C4-2B (cell line): ENCODE measurements around the gene RIPOR3.

Experiments used
- H3K27ac ChIP-seq: fragments of 450-650 bp; 2 replicates; pipeline ENCODE4 v1.5.1; 2017
- ZFX ChIP-seq: fragments of 450-650 bp; IDR thresholded peaks from 2 replicates; pipeline ENCODE4 v1.6.1; 2017
- TF ChIP-seq, protein P1 (sequence below): fragments of 450-650 bp; conservative IDR thresholded peaks from 2 replicates; pipeline ENCODE4 v1.5.1; 2017; ENCODE audit warnings: mild to moderate bottlenecking

The RIPOR3 gene, protein sequence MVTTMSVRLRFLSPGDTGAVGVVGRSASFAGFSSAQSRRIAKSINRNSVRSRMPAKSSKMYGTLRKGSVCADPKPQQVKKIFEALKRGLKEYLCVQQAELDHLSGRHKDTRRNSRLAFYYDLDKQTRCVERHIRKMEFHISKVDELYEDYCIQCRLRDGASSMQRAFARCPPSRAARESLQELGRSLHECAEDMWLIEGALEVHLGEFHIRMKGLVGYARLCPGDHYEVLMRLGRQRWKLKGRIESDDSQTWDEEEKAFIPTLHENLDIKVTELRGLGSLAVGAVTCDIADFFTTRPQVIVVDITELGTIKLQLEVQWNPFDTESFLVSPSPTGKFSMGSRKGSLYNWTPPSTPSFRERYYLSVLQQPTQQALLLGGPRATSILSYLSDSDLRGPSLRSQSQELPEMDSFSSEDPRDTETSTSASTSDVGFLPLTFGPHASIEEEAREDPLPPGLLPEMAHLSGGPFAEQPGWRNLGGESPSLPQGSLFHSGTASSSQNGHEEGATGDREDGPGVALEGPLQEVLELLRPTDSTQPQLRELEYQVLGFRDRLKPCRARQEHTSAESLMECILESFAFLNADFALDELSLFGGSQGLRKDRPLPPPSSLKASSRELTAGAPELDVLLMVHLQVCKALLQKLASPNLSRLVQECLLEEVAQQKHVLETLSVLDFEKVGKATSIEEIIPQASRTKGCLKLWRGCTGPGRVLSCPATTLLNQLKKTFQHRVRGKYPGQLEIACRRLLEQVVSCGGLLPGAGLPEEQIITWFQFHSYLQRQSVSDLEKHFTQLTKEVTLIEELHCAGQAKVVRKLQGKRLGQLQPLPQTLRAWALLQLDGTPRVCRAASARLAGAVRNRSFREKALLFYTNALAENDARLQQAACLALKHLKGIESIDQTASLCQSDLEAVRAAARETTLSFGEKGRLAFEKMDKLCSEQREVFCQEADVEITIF

DNA sequence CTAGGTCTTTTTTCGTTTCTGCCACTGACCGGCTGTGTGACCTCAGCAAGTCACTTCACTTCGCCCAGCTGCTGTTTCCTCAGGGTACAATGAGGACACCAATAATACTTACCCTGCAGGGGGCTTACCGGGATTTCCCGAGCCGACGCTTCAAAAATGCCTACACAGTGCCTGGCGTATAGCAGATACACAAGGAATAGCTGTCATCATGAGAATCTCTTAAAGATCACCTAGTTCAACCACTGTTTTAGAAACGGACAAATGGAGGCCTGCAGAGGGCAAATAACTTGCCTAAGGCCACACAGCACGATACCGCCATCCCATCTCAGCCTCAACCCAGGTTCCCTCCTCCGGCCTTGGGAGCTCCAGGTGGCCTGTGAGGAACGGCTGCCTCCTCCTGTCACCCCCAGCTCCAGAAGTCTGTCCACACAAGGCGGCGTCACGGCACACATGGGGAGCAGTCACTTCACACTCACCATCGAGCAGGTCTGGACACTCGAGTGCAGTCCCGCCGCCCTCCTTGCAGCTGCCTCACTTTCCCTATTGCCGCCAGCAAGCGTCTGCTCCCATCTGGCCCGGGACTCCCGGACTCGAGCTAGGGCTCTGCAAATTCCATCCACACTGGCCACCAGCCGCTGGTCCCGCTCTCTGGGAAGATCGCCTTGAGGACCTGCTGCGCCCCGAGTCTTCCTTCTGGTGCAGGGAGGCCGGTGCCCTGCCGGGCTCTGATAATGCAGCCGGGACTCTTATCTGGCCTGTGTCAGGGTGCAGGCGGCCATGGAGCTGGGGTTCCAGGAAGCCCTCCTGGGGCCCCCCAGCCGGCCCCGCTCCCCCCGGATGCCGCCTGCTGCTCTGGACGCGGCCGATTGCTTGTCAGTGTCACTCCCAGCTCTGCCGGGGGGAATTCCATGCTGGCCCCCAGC is at the start of gene RIPOR3:
Gene RIPOR3 (minus strand): TSS at position 893 of the 923 bp plus-strand sequence. CDS start 414 bp downstream, at position 479.
- TF ChIP-seq, protein P1, sequence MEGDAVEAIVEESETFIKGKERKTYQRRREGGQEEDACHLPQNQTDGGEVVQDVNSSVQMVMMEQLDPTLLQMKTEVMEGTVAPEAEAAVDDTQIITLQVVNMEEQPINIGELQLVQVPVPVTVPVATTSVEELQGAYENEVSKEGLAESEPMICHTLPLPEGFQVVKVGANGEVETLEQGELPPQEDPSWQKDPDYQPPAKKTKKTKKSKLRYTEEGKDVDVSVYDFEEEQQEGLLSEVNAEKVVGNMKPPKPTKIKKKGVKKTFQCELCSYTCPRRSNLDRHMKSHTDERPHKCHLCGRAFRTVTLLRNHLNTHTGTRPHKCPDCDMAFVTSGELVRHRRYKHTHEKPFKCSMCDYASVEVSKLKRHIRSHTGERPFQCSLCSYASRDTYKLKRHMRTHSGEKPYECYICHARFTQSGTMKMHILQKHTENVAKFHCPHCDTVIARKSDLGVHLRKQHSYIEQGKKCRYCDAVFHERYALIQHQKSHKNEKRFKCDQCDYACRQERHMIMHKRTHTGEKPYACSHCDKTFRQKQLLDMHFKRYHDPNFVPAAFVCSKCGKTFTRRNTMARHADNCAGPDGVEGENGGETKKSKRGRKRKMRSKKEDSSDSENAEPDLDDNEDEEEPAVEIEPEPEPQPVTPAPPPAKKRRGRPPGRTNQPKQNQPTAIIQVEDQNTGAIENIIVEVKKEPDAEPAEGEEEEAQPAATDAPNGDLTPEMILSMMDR, result no peak
- TF ChIP-seq ZFX, result no peak
- H3K27ac ChIP-seq, result no peak within 1 kb of the TSS

DNA sequence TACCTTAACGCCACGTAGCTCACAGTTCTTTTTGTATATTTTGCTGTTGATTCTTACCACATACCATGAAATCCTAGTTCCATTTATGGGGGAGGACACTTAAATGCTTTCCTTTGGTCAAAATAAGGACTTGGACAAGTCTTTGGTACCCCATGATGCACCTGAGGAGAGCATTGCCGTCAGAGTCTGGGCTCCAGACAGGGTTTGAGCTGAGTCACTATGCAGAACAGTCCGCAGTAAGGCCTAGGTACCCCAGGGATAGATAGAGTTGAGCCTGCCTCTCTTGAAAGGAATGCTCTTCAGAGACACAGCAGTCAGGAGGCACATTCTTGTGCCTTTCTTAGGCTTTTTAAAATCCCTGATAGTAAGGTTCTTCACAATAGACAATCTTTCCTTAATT is 46.0 kb upstream of the RIPOR3 start:
- TF ChIP-seq, protein P1, result no peak
- TF ChIP-seq ZFX, result no peak
- no peak overlapping the region for H3K27ac ChIP-seq

DNA sequence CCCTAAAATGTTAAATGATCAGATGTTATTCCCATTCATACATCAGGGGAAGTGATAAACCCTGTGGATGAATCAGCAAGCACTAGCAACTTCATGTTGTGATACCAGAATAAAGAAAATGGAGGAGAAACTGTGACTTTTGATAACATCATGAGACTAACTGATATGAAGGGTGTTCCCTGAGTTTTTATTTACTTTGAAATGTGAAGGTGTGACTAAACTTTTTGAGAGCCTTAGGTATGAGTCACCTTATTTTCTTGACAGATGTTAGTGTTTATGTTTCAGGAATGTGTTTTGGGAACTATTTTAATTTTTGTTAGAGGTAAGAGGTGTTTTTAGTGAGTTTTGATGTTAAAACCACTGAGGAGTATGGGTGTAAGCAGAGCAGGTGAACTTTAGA is 44.5 kb upstream of the RIPOR3 start:
- no peak for TF ChIP-seq ZFX
- TF ChIP-seq, protein P1, result no peak
- H3K27ac ChIP-seq, result no peak overlapping the region

DNA sequence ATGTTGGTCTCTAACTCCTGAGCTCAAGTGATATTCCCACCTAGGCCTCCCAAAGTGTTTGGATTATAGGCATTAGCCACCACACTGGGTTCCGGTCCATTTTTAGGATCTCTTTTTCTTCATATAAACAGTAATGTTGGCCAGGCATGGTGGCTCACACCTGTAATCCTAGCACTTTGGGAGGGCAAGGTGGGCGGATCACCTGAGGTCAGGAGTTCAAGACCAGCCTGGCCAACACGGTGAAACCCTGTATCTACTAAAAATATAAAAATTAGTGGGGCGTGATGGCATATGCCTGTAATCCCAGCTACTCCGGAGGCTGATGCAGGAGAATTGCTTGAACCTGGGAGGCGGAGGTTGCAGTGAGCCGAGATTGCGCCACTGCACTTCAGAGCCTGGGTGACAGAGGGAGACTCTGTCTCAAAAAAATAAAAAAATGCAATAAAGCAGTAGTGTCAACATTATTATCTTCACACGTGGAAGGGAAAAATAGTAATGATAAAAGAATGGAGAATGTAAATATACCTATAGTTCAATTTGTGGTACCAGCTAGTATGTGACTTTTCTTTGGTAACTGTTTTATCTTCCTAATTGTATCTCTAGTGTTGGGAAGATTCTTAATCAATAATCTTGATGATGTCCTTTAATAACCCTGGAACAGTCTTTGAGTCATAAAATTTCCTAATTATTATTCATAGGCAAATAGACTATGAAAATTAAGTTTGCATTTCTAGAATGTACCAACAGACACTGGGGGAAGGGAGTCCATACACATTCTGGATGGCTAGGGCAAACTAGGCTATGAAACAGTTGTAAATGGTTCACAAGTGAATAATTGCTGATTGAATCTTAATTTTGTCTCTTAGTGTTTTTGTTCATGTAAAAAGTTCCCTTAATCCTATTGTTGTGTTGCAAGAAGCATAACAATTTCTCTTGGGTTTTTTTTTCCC is 43.7 kb upstream of the RIPOR3 start:
- no peak for TF ChIP-seq ZFX
- TF ChIP-seq, protein P1, result no peak
- H3K27ac ChIP-seq, result no peak overlapping the region

DNA sequence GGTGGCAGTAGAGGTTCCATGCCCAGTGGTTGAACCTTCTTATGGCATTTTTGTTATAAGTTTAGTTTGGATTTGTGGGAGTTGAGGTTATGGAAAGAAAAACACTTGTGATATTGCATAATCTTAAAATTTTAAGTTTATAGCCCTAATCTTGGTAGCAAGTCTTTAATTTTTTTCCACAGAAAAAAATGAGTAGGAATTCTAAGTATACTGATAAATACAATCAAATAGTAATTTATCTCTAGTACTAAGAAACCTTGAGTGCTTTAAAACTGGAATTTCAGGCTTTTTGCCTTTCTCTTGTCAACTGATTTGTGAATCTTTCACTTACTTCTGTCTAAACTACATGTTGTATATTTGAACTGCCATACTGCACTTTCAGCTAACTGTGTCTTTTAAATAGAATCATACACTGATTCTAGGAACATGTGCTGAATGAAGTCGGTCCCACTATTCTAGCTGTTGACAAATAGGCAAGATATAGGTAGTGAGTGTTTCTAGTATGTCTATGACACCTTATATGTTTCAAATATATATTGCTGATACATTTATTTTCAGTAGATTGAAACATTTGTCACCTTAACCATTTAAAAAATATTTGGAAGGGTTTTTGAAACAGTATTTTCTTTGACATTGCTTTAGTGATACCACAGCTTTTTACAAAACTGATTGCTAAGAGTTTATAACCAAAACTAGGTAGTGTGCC is 42.5 kb upstream of the RIPOR3 start:
- no peak for TF ChIP-seq ZFX
- TF ChIP-seq, protein P1, result no peak
- H3K27ac ChIP-seq, result no peak overlapping the region
